ENCODE data around the gene GPC5. TPM values are rescaled to one million over a fixed set of nuclear protein-coding genes. Genes with fewer than 3 reads are reported as not detected.

Gene GPC5
- total and polyA plus RNA-seq, 2 of the 8 experiments (the other 6 are each of a cell fraction or from before 2014, with no cell fraction given), result 0.20 to 0.39 TPM

DNA sequence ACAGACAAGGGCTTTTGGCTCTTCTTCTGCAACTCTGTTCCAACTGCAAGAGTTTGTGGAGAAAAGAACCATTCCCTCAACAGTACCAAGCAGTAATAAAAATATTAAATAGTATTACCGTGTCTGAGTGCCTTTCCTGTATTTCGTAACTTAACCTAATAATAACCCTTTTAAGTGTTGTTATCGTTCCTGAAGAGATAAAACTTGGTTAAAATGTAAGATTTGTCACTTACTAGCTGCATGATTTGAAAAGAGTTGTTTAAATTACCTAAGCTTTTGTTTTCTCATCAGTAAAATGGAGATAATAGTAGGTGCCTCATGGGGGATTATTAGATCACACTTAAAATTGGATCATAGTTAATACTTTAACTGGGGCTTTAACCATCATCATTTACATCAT, 447.2 kb downstream of the GPC5 start:
- Histone ChIP-seq H2BK20ac (ENCODE audit: low read length) (no peak overlapping the region), H3K36me3 (ENCODE audit: control insufficient read depth in 2 of 4, insufficient read depth in 4 of 4, low read length in 3 of 4) (no peaks in the 10 kb centered on the region), H3K27ac (ENCODE audit: low read depth, low read length) (no peak overlapping the region), H2BK12ac (ENCODE audit: low read depth, low read length) (no peak overlapping the region), H3K79me1 (ENCODE audit: low read depth, low read length) (no peaks in the 10 kb centered on the region), H4K8ac (ENCODE audit: extremely low read depth, insufficient read depth, low read length) (no peak overlapping the region), H3K23ac (ENCODE audit: insufficient read length) (no peak overlapping the region), H2BK120ac (replicated peaks; ENCODE audit: low read depth, low read length) (no peak overlapping the region), H3K23me2 (ENCODE audit: low read depth, low read length) (no peaks in the 10 kb centered on the region), H4K91ac (replicated peaks; ENCODE audit: insufficient read length, low read length) (no peak overlapping the region), H3K18ac (ENCODE audit: extremely low read depth, low read length) (no peak overlapping the region), H3K4me1 (replicated peaks in 1 of 4; ENCODE audit: control insufficient read depth in 3 of 4, insufficient read depth in 4 of 4, low read length in 3 of 4) (no peaks in the 10 kb centered on the region), H2AK5ac (ENCODE audit: low read depth, low read length) (no peak overlapping the region), H3K27me3 (replicated peaks in 1 of 4; ENCODE audit: control insufficient read depth in 3 of 4, extremely low read depth in 1 of 4, insufficient read depth in 3 of 4, low read length in 3 of 4) (no peaks in the 10 kb centered on the region), H2AFZ (ENCODE audit: low read length) (no peak overlapping the region), H3K14ac (ENCODE audit: insufficient read length) (no peak overlapping the region), H3K9ac (replicated peaks in 1 of 4; ENCODE audit: extremely low read depth in 1 of 4, low read depth in 3 of 4, low read length in 3 of 4) (no peak overlapping the region), H4K20me1 (replicated peaks in 1 of 2; ENCODE audit: control insufficient read depth in 1 of 2, insufficient read depth in 2 of 2, low read length in 2 of 2) (no peaks in the 10 kb centered on the region), H3K79me2 (ENCODE audit: control insufficient read depth in 1 of 2, insufficient read depth in 2 of 2, low read length in 2 of 2) (no peaks in the 10 kb centered on the region), H3K56ac (replicated peaks; ENCODE audit: insufficient read length, low read depth, low read length) (no peak overlapping the region), H3K4me2 (ENCODE audit: insufficient read depth in 1 of 2, low read depth in 2 of 2, low read length in 2 of 2) (no peak overlapping the region), H2BK15ac (ENCODE audit: low read length) (no peak overlapping the region), H3K4me3 (ENCODE audit: extremely low read depth in 1 of 4, insufficient read depth in 2 of 4, low read depth in 3 of 4, low read length in 4 of 4) (no peak overlapping the region), H3K4ac (replicated peaks; ENCODE audit: insufficient read length, low read depth, low read length) (no peak overlapping the region), H2BK5ac (ENCODE audit: low read depth, low read length) (no peak overlapping the region), H3K9me3 (ENCODE audit: insufficient read depth in 2 of 2, low read depth in 1 of 2, low read length in 1 of 2) (no peaks in the 10 kb centered on the region), H4K5ac (ENCODE audit: insufficient read length, low read depth, low read length) (no peak overlapping the region)
- POLR2A ChIA-PET (ENCODE audit: partially characterized antibody), result no interaction called here
- FAIRE-seq (no peak), DNase-seq (ENCODE audit: low read depth in 1 of 2, low spot score in 2 of 2) (no peak)
- WGBS, 2 experiments (ENCODE audit: extremely low coverage in 1 of 2, insufficient coverage in 1 of 2, insufficient read length in 1 of 2, insufficient replicate concordance in 2 of 2, low coverage in 1 of 2, low lambda C conversion rate in 2 of 2, missing lambda C conversion rate in 1 of 2), result 93% methylated on average over 3 of the region's 3 CpGs; no CpG with 5 or more reads in 1 of the 2 experiments
- CTCF ChIA-PET (ENCODE audit: partially characterized antibody), result no interaction called here
- TF ChIP-seq MAFK (IDR thresholded peaks at IDR 0.05; ENCODE audit: low read depth, low read length), result no peak
- no peak for TF ChIP-seq CHD2 (IDR thresholded peaks at IDR 0.05; ENCODE audit: low read length)
- TF ChIP-seq CEBPB (IDR thresholded peaks at IDR 0.05; ENCODE audit: low read depth, low read length), result no peak
- TF ChIP-seq MAX (IDR thresholded peaks at IDR 0.05), result no peak
- no peak for TF ChIP-seq BCL11A (IDR thresholded peaks at IDR 0.05; ENCODE audit: low read depth in 2 of 2, low read length in 2 of 2)
- no peak for TF ChIP-seq SIX5 (IDR thresholded peaks at IDR 0.05; ENCODE audit: low read depth, low read length)
- TF ChIP-seq CBX5 (IDR thresholded peaks at IDR 0.05; ENCODE audit: low read depth, low read length), result no peak
- TF ChIP-seq POLR2AphosphoS5 (IDR thresholded peaks at IDR 0.05; ENCODE audit: low read depth, low read length), result no peak
- no peak for TF ChIP-seq RXRA (IDR thresholded peaks at IDR 0.05; ENCODE audit: insufficient read depth, low read depth, low read length)
- TF ChIP-seq SP1 (IDR thresholded peaks at IDR 0.05; ENCODE audit: low read depth, low read length), result no peak
- TF ChIP-seq FOSL1 (IDR thresholded peaks at IDR 0.05; ENCODE audit: insufficient read depth, low read depth, low read length), result no peak
- TF ChIP-seq EP300 (IDR thresholded peaks at IDR 0.05; ENCODE audit: borderline replicate concordance in 1 of 2, low read depth in 2 of 2, low read length in 2 of 2), result no peak

Measured in H1 (cell line).